Measurements from ENCODE around the gene EFNB2.

EFNB2 gene

GRCh38 chr13:106535552-106536243, at the start of gene EFNB2:
Gene EFNB2 (minus strand): TSS chr13:106535662. CDS start chr13:106534964, 698 bp downstream.
- DNase-seq = peak; percentile 59 to 76 (median 70)

GRCh38 chr13:106581225-106581624, 45.8 kb upstream of the EFNB2 start:
- no peak for DNase-seq

GRCh38 chr13:106575896-106576295, 40.4 kb upstream of the EFNB2 start:
- no peak for DNase-seq

GRCh38 chr13:106573868-106574267, 38.4 kb upstream of the EFNB2 start:
- no peak for DNase-seq

- DNase-seq = no peak
Observed at GRCh38 chr13:106573284-106573846, 37.9 kb upstream of the EFNB2 start.

- DNase-seq = peak; percentile 4 to 67 (median 36)
Observed at GRCh38 chr13:106570299-106570852, 34.9 kb upstream of the EFNB2 start.

GRCh38 chr13:106569233-106570095, 34.0 kb upstream of the EFNB2 start:
- DNase-seq = no peak

GRCh38 chr13:106568299-106569003, 33.0 kb upstream of the EFNB2 start:
- no peak for DNase-seq

GRCh38 chr13:106567474-106568298, 32.2 kb upstream of the EFNB2 start, which contains the start of gene ARGLU1:
Gene ARGLU1 (minus strand): TSS chr13:106568137. CDS start chr13:106567919, 218 bp downstream.
- peak; percentile 91 to 96 (median 92) for DNase-seq

- DNase-seq = peak in 2 of 4 experiments; percentile 3 to 14
Observed at GRCh38 chr13:106566641-106567473, 31.4 kb upstream of the EFNB2 start.

- no peak for DNase-seq
Observed at GRCh38 chr13:106565127-106565775, 29.8 kb upstream of the EFNB2 start.

GRCh38 chr13:106562301-106562700, 26.8 kb upstream of the EFNB2 start:
- DNase-seq = no peak

GRCh38 chr13:106561551-106562170, 26.2 kb upstream of the EFNB2 start:
- peak in 1 of 4 experiments; percentile 13 for DNase-seq

GRCh38 chr13:106560821-106561220, 25.4 kb upstream of the EFNB2 start:
- DNase-seq = no peak

GRCh38 chr13:106558527-106558926, 23.1 kb upstream of the EFNB2 start:
- DNase-seq = no peak

GRCh38 chr13:106555631-106556328, 20.3 kb upstream of the EFNB2 start:
- no peak for DNase-seq

GRCh38 chr13:106551751-106552150, 16.3 kb upstream of the EFNB2 start:
- no peak for DNase-seq

- no peak for DNase-seq
Observed at GRCh38 chr13:106551350-106551749, 15.9 kb upstream of the EFNB2 start.

GRCh38 chr13:106550570-106551135, 15.2 kb upstream of the EFNB2 start:
- no peak for DNase-seq

Data from activated CD4-positive, CD25-positive, alpha-beta regulatory T cell (primary cell).